Epithelial cell of esophagus (primary cell): ENCODE data around the gene LMX1B.

Experiments
- DNase-seq: peaks from one replicate; pipeline ENCODE4 v3.0.0; 2010; ENCODE audit warnings: low read depth
- H3K4me3 ChIP-seq: 2 replicates; pipeline ENCODE4 v1.5.1; 2011; ENCODE audit warnings: mild to moderate bottlenecking, low read length, control low read depth
- TF ChIP-seq, protein P1 (sequence below): IDR thresholded peaks from 2 replicates; pipeline ENCODE4 v1.5.1; 2011; ENCODE audit warnings: low read depth, mild to moderate bottlenecking, low read length, control low read depth, inconsistent platforms; ENCODE audit not compliant: insufficient read depth; ENCODE audit errors: missing control alignments

Gene LMX1B

DNA sequence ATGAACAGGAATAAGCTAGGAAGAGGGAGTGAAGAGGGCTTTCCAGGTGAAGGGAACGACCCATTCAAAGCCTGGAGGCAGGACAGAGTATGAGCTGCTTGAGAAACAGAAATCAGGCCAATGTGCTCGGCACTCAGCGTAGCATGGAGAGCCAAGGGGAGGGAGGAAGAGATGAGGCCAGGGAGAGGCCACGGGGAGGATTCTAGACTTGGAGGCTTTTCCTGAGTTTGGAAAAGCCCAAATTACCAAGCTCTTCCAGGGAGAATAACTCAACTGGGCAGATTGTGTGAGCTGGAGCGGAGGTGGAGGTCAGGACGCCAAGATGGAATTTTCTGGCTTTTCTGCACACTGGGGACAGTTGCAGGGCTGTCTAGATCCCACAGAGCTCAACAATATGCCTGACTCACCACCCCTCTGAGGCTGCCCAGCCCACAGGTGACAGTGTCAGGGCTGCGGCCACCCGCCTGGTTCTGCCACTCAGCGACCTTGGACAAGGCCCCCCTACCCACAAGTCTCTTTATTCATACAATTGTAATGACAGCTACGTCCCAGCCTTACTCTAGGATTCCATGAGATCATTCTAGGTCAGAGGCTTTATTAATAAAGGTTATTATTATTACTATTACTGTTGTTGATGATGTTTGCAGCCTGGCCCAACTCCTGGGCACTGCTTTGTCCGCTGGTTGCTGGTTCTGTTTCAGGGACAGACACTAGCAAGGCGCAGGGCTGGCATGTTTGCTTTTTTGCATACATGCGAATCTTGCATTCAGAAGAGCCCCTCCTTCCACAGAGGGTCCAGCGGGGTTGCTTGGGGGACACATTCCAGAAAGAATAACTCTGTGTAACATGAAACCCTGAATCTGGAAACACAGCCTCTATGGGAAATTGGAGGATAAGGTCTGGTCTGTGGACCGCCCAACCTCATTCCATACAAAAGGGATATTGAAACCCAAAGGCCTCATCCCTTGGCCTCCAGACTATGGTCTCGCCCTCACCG lies 9.4 kb upstream of the LMX1B start:
- no peak for DNase-seq
- TF ChIP-seq, protein P1, sequence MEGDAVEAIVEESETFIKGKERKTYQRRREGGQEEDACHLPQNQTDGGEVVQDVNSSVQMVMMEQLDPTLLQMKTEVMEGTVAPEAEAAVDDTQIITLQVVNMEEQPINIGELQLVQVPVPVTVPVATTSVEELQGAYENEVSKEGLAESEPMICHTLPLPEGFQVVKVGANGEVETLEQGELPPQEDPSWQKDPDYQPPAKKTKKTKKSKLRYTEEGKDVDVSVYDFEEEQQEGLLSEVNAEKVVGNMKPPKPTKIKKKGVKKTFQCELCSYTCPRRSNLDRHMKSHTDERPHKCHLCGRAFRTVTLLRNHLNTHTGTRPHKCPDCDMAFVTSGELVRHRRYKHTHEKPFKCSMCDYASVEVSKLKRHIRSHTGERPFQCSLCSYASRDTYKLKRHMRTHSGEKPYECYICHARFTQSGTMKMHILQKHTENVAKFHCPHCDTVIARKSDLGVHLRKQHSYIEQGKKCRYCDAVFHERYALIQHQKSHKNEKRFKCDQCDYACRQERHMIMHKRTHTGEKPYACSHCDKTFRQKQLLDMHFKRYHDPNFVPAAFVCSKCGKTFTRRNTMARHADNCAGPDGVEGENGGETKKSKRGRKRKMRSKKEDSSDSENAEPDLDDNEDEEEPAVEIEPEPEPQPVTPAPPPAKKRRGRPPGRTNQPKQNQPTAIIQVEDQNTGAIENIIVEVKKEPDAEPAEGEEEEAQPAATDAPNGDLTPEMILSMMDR: no peak

DNA sequence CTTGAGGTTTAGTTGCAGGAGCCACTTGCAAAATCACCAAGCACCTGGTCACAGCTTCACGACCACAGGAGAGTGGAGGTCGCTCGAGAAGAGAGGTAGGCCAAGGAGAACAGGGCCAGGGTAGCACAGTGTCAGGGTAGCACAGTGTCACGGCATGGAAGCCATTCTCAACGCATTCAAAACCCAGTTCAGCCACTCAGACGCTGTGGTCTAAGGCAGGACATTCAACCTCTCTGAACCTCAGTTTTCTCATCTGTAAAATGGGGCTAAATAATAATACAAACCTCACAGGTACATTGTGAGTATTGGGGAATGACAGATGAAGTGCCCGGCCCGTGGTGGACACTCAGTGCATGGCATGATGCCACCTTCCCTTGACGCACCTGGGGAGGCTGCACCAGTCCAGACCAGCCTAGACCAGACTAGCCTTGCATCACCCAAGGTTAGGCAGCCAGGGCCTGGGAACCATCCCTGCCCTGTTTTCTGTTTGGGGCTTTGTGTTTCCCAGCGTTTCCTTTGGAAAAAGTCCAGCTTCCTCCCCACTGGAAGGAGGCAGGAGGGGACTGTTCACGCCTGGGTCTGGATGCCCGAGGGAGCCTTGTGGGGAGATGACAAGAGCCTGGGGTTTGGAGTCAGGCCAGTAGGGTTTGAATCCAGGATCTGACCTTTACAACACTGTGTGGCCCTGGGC lies 7.8 kb upstream of the LMX1B start:
- TF ChIP-seq, protein P1: no peak
- DNase-seq: peak; percentile 47
- H3K4me3 ChIP-seq: no peak overlapping the region

More for the DNA sequence above, 9.4 kb upstream of the LMX1B start:
- H3K4me3 ChIP-seq: no peak overlapping the region

DNA sequence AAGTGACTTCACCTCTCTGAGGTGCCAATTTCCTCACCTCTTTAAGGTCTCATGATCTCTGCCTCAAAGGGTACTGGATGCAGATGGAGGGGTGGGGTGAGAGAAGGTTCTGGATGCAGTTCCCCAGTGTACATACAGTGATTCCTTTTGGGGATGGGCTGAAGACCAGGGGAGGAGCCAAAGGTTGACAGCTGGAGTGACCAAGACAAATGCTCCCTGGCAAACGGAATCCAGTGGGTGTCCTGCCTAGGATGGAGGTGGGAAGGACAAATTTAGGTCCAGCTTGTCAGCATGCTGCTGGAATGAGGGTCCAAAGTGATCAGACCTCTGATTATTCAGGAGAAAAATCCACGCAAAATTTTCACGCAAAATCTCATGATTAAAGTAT lies 7.3 kb upstream of the LMX1B start:
- no peak overlapping the region for H3K4me3 ChIP-seq
- DNase-seq: no peak
- TF ChIP-seq, protein P1: no peak

DNA sequence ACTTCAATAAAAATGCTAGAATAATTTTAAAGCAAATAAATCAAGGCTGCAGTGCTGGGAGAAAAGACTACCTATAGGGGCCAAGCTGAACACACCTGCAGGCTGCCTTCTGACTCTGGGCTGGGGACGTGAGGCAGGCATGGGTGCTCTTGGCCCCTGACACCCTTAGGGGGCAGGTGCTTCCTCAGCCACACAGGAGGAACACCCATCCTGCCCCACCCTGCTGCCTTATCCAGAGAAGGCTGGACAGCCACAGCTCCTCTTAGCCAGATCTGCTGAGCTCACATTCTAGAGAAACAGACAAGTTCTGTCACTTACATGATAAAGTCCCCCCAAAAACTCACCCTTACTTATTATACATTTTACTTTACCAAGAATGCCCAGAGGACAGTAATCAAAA lies 6.6 kb upstream of the LMX1B start:
- TF ChIP-seq, protein P1: no peak
- H3K4me3 ChIP-seq: no peak overlapping the region
- no peak for DNase-seq

DNA sequence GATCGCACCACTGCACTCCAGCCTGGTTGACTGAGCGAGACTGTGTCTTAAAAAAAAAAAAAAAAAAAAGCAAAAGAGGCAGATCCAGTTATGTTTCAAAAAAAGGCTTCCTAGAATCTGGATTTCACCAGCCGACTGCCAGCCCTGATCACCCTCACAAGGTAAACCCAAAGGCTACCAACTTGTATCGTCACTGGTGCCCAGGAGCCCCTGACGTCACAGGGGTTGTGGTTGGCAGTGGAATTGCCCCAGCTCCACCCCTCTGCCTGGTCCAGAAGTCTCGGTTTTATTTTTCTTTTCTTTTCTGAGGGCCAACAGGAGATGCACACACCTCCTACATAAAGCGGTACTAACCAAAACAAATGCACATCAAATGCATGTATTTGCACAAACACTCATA lies 6.0 kb upstream of the LMX1B start:
- DNase-seq: no peak
- no peak overlapping the region for H3K4me3 ChIP-seq
- TF ChIP-seq, protein P1: no peak

DNA sequence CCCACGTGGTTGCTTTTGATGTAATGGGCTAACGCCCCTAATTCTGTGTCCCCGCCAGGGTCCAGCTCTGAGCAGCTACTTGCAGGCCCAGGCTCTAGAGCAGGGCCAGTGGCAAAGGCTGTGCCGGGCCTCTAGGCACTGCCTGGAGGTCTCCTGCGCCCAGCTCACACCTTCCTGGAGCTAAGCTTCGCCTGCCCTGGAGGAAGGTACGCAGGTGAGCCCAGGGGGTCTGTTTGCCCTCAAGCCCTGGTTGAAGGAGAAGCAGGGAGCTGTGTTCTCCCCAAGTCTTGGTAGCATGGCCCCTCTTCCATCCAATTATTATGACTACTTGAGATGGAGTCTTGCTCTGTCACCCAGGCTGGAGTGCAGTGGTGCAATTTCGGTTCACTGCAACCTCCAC lies 5.2 kb upstream of the LMX1B start:
- TF ChIP-seq, protein P1: no peak
- DNase-seq: no peak
- no peak overlapping the region for H3K4me3 ChIP-seq
